GM21786 (cell line): Measurements from ENCODE around the gene FAM222B.
"Not testable (repeated sequence)": the region's sequence is repeated elsewhere in the genome, so short reads cannot be mapped to it uniquely, and the experiment has no call there.

ENCODE experiments used
- ATAC-seq: cut with Tn5 transposase; IDR thresholded peaks from one replicate; pipeline ENCODE4 v1.9.1; 2021; ENCODE audit not compliant: unreplicated experiment

FAM222B gene

DNA sequence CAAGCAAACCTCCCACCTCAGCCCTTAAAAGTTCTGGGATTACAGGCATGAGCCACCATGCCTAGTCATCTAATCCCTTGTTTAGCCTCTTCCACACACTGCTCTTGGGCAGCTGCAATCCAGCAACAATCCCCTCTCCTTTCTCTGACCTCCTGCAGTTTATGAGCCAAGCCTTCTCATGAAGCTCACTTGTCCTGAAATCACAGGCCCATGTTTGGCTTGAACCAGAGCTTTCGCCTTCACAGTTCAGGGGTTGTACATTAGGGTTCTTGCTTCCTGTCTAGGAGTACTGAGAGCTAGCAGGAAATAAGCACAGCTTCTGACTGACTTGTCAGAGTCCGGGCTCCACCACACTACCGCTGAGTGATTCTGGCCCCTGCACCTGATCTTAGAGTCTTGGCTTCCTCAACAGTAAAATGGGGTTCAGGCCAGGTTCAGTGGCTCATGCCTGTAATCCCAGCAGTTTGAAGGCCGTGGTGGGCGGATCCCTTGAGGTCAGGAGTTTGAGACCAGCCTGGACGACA lies 28.5 kb upstream of the FAM222B start:
- ATAC-seq, result peak; percentile 95

GRCh38 chr17:28867276-28867675 lies 24.7 kb upstream of the FAM222B start:
- no peak for ATAC-seq

- no peak for ATAC-seq
Measured at GRCh38 chr17:28865946-28866752, 23.6 kb upstream of the FAM222B start.

GRCh38 chr17:28864991-28865849 lies 22.6 kb upstream of the FAM222B start:
- no peak for ATAC-seq

- ATAC-seq, result no peak
Measured at GRCh38 chr17:28863953-28864352, 21.4 kb upstream of the FAM222B start.

- no peak for ATAC-seq
Measured at GRCh38 chr17:28862561-28862960, 20.0 kb upstream of the FAM222B start.

DNA sequence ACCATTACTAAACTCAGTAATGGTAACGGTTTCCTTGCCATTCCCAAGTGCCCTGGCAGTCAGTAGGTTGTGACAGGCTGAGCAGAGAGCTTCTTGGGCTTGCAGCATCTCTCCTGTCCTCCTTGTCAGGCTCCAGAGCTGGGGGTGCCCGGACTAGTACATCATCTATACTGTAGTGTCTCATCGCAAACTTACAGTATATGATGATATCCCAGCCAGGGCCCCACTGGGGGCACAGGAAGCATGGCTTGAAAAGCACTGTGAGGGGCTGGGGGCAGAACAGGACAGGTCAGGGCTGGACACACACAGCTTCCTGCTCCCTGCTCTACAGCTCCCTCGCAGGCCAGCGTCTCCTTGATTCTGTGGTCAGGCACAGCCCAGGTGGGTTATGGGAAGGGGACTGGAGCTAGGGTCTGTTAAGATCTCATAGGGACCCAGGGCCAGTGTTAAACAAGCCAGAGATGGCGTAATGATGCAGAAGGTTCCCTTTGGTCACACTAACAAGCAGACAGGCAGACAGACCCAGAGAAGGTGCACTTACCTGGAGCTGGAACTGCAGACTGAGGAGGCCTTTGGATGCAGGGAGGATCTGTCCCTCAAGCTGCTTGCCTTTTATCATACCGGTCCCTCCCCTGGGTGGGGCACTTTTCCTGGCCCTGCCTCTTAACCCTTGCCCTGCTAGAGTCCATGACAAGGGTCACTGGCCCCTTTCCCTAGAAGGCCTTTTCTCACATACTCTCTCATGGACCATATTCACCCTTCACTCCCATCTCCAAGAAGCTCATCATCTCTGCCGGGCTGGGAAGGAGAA lies 19.0 kb upstream of the FAM222B start:
- ATAC-seq, result no peak

DNA sequence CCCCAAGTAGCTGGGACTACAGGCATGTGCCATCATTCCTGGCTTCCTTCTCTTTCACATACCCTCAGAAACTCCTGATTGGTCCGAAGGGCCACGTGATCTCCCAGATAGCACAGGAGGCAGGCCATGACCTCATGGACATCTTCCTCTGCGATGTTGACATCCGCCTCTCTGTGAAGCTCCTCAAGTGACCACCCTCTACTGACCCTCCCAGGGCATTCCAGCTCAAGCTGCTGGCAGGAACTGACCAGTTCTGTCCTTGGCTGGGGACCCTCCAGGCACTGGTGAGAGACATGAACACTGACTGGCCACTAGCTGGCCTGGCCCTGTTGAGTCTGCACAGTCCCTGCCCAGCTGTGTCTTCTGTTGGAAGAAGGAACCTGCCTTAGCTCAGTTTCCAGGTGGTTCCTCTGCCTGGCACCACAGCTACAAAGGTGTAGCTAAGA lies 17.8 kb upstream of the FAM222B start:
- no peak for ATAC-seq

- no peak for ATAC-seq
Measured at GRCh38 chr17:28858801-28859355, 16.3 kb upstream of the FAM222B start.

DNA sequence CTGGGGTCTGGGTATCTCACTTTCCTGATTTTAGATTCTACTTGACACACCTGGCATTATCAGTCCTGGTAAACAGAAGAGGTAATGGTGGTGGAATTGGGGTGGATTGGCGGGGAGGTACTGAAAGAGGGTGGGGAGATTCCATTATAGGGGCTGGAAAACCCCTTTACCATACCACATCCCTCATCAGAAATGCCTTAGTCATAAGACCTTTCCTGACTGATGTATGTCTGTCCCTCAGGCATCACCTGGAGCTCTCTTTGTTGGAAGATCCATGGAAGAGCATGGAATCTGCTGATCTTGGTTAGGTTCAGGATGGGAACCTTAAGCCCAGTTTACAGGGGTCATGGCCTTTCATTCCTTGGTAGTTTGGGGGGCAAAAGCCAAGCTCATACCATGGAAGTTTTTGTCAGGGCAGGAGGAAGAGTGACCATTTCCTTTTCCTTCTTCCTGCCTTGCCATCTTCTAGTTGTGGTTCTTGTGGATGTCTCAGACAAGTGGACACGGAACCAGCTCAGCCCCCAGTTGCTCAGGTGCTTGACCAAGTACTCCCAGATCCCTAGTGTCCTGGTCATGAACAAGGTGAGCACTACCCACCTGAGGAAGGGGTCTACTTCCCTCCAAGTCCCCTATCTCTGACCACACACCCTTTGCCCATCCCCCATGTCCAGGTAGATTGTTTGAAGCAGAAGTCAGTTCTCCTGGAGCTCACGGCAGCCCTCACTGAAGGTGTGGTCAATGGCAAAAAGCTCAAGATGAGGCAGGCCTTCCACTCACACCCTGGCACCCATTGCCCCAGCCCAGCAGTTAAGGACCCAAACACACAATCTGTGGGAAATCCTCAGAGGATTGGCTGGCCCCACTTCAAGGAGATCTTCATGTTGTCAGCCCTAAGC lies 15.6 kb upstream of the FAM222B start:
- no peak for ATAC-seq

DNA sequence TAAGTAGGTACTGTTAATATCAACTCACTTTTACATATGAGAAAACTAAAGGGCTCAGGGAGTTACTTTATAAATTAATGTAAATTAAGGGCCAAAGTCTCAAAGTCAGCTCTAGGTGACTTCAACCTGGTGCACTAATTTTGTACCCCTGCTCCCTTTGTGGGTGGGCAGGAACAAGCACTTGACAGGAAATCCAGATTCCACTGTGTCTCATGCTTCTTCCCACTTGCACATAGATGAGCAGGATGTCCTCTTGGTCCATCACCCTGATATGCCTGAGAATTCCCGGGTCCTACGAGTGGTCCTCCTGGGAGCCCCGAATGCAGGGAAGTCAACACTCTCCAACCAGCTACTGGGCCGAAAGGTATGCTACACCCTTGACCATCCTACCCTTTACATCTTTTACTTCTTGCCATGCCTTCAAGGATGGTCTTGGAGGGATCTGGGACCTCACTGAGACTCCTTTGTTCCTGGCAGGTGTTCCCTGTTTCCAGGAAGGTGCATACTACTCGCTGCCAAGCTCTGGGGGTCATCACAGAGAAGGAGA lies 13.5 kb upstream of the FAM222B start:
- ATAC-seq, result no peak

GRCh38 chr17:28855336-28855679 lies 12.7 kb upstream of the FAM222B start:
- no peak for ATAC-seq

- peak; percentile 95 for ATAC-seq
Measured at GRCh38 chr17:28854457-28855335, 12.1 kb upstream of the FAM222B start, which contains the start of gene ERAL1. TSS of gene ERAL1 (plus strand) at chr17:28855016. CDS start at chr17:28855035, 19 bp downstream.

GRCh38 chr17:28853295-28853694 lies 10.7 kb upstream of the FAM222B start:
- ATAC-seq, result no peak

GRCh38 chr17:28849281-28849680 lies 6.7 kb upstream of the FAM222B start:
- ATAC-seq, result no peak

DNA sequence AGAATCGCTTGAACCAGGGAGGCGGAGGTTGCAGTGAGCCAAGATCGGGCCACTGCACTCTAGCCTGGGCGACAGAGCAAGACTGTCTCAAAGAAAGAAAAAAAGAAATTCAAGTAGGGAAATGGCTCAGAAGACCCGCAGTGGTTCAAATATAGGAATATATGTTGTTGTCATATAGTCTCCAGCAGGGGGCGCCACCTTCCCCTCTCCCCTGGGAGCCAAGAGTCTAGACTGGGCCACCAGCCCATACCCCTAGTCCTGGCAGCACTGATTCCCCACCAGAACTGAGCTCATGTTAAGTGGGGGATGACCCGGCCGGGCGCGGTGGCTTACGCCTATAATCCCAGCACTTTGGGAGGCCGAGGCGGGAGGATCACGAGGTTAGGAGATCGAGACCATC lies 6.1 kb upstream of the FAM222B start:
- not testable (repeated sequence) for ATAC-seq

DNA sequence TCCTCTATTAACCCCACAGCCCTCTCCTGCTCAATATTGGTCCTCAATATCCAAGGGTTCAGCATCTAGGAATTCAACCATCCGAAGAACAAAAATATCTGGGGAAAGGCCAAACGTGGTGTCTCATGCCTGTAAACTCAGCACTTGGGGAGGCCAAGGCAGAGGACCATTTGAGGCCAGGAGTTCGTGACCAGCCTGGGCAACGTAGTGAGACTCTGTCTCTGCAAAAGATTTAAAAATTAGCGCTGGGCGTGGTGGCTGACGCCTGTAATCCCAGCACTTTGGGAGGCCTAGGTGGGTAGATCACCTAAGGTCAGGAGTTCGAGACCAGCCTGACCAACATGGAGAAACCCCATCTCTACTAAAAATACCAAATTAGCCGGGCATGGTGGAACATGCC lies 4.1 kb upstream of the FAM222B start:
- not testable (repeated sequence) for ATAC-seq

DNA sequence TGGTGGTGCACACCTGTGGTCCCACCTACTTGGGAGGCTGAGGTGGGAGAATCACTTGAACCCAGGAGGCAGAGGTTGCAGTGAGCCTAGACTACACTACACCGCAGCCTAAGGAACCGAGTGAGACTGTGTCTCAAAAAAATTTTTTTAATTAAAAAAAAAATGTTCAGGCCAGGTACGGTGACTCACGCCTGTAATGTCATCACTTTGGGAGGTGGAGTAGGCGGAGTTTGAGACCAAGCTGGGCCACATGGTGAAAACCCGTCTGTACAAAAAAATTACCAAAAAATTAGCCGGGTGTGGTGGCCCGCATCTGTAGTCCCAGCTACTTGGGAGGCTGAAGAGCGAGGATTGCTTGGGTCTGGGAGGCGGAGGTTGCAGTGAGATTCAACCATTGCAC lies 3.6 kb upstream of the FAM222B start:
- no peak for ATAC-seq

GRCh38 chr17:28843816-28844148 lies 1.2 kb upstream of the FAM222B start:
- no peak for ATAC-seq
